Lower leg skin (tissue), 4 donors: ENCODE results near the gene VEZT. TPM values are rescaled to one million over a fixed set of nuclear protein-coding genes. Genes with fewer than 3 reads are reported as not detected.

Experiments used
- DNase-seq, 2 donors: peaks; one replicate each; pipeline ENCODE4 v3.0.0-alpha.2; 2019; ENCODE audit warnings: low spot score in 2 of 2
- H3K4me3 ChIP-seq: fragments of 200-600 bp; sonication (generic); 2 replicates; pipeline ENCODE4 v1.5.1; 2017; ENCODE audit warnings: mild to moderate bottlenecking, low read depth; ENCODE audit not compliant: poor library complexity, severe bottlenecking
- CTCF ChIP-seq, 3 donors: fragments of 450-650 bp; IDR thresholded peaks; one replicate each; pipeline ENCODE4 v1.5.1; 2016; ENCODE audit warnings: antibody characterized with exemption in 3 of 3, mild to moderate bottlenecking in 3 of 3, moderate library complexity in 2 of 3
- POLR2A ChIP-seq, 2 donors: fragments of 450-650 bp; IDR thresholded peaks; one replicate each; pipeline ENCODE4 v1.6.1; 2016 to 2017; ENCODE audit warnings: antibody characterized with exemption in 2 of 2, mild to moderate bottlenecking in 1 of 2, moderate library complexity in 1 of 2
- WGBS, 2 donors: methylation state at CpG; one replicate each; pipeline ENCODE4 v1.1.5; 2018; 5-methylcytosine and 5-hydroxymethylcytosine counted together
- intact Hi-C: fragments of 100-400 bp; cut with DNase I; formaldehyde crosslinking; loops from one replicate; pipeline ENCODE4 v1.15.0; 2023; ENCODE audit warnings: low total_unique reads
- microRNA counts, 2 donors: library from miRNA; unstranded; fragments of <30 nt; microRNA quantifications; one replicate each; lab custom pipeline; 2016
- microRNA-seq, 2 donors: library from miRNA; unstranded; fragments of <30 nt; microRNA quantifications; one replicate each; pipeline ENCODE4, GENCODE V29; 2016; ENCODE audit warnings: borderline replicate concordance in 2 of 2, borderline number of aligned reads in 1 of 2
- total RNA-seq, 4 donors: library from RNA; depleted of rRNA; stranded (reverse); fragments of >200 nt; gene quantifications; one replicate each; pipeline ENCODE4 v1.1.0, GENCODE V29; 2016

The VEZT gene
- total RNA-seq, 4 donors from 2014 or later = 40.6 to 95.9 (median 46.4) TPM

- intact Hi-C loops = loop anchor here (10.0 kb wide), 1 partner anchor 224 kb away; no protein-coding TSS in a partner anchor
- WGBS, 2 donors = 90 to 94% methylated on average over 2 of the region's 2 CpGs
- TF ChIP-seq POLR2A (IDR thresholded peaks at IDR 0.05) = no peak
- H3K4me3 ChIP-seq = no peak overlapping the region
- no peak for DNase-seq
Measured at GRCh38 chr12:95339086-95339788, 121.6 kb downstream of the VEZT start.

- DNase-seq = no peak
- TF ChIP-seq CTCF (IDR thresholded peaks at IDR 0.05) (no peak), POLR2A (IDR thresholded peaks at IDR 0.05) (no peak)
- H3K4me3 ChIP-seq = no peak overlapping the region
- 88 to 92% methylated on average over 1 of the region's 1 CpG for WGBS, 2 donors
- intact Hi-C loops = no loop called here
Measured at GRCh38 chr12:95342008-95342407, 124.4 kb downstream of the VEZT start.

- TF ChIP-seq POLR2A (IDR thresholded peaks at IDR 0.05) (no peak), CTCF (IDR thresholded peaks at IDR 0.05) (no peak)
- no peak overlapping the region for H3K4me3 ChIP-seq
- 77 to 85% methylated on average over 6 of the region's 6 CpGs for WGBS, 2 donors
- DNase-seq = no peak
- intact Hi-C loops = no loop called here
Measured at GRCh38 chr12:95343461-95344230, 126.0 kb downstream of the VEZT start.

GRCh38 chr12:95349291-95349690 lies 131.7 kb downstream of the VEZT start:
- 84 to 91% methylated on average over 6 to 7 of the region's 7 CpGs for WGBS, 2 donors
- TF ChIP-seq POLR2A (IDR thresholded peaks at IDR 0.05) = no peak
- DNase-seq = no peak
- no peak overlapping the region for H3K4me3 ChIP-seq
- intact Hi-C loops = no loop called here

GRCh38 chr12:95351748-95352147 lies 134.1 kb downstream of the VEZT start:
- no peak overlapping the region for H3K4me3 ChIP-seq
- intact Hi-C loops = no loop called here
- 75 to 87% methylated on average over 6 of the region's 6 CpGs for WGBS, 2 donors
- TF ChIP-seq POLR2A (IDR thresholded peaks at IDR 0.05) (no peak), CTCF (IDR thresholded peaks at IDR 0.05) (no peak)
- no peak for DNase-seq

MicroRNAs within 50 kb of the gene (microRNA counts, 767-probe panel; counts per million panel counts)
- 0 to 358 counts per million in 2 donors for microRNA hsa-miR-331-3p (lab: Ali Mortazavi, UCI)
- microRNA hsa-miR-331-5p (lab: Ali Mortazavi, UCI) = 0 to 358 counts per million in 2 donors

Small RNA genes within 50 kb of the gene (microRNA-seq; reads per million reads assigned to microRNA genes)
- gene MIR331 = 42.8 to 44.7 reads per million in 2 donors
- 0 to 0.68 reads per million in 2 donors for gene MIR3685

Other genes starting within 250 kb of the VEZT start
- 100 to 1,000 TPM in 2 of 4 donors, 10 to 100 TPM in 2; 97.1 to 124 (median 99.8) TPM for gene NDUFA12, start 214.1 kb upstream of the VEZT start, total RNA-seq
- gene NR2C1, start 144.2 kb upstream of the VEZT start, total RNA-seq = 10 to 100 TPM; 11.3 to 61.9 (median 25.7) TPM
- gene FGD6, start 340 bp upstream of the VEZT start, total RNA-seq = 10 to 100 TPM; 13.9 to 19.1 (median 14.7) TPM